ENCODE results near the gene ATP5F1D.

The ATP5F1D gene

DNA sequence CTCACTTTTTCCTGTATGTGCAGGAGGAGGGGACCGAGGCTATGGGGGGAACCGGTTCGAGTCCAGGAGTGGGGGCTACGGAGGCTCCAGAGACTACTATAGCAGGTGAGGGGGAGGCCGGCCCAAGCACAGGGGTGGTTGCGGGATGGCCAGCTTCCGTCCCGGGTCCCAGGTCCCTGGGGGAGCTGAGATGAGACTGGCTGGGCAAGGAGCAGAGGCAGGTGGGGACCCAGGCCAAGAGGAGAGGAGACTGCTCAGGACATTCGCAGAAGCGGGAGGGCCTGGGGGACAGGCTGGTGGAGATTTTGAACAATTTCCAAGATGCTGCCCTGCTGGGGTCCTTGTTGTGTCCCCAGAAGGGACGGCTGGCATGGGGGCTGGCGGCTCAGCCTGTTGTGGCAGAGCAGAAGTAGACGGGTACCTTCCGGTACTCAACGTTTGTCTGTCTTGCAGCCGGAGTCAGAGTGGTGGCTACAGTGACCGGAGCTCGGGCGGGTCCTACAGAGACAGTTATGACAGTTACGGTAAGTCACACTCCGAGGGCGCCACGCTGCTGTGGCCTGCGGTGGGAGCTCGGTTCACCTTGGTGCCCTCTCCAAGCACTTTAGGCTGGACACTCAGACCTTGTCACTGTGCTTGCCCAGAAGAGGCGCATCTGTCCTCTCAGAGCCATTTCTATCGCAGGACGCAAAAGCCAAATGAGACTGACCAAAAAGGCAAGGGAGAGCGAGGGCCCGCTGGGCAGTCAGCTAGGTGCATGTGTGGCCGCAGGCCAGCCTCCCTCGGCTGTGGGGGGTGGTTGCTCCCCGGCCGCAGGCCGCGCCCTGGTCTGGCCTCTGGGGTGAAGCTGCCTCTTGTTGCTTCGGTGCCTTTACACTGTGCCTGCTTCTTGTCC lies 30.2 kb downstream of the ATP5F1D start:
- no peak for DNase-seq

DNA sequence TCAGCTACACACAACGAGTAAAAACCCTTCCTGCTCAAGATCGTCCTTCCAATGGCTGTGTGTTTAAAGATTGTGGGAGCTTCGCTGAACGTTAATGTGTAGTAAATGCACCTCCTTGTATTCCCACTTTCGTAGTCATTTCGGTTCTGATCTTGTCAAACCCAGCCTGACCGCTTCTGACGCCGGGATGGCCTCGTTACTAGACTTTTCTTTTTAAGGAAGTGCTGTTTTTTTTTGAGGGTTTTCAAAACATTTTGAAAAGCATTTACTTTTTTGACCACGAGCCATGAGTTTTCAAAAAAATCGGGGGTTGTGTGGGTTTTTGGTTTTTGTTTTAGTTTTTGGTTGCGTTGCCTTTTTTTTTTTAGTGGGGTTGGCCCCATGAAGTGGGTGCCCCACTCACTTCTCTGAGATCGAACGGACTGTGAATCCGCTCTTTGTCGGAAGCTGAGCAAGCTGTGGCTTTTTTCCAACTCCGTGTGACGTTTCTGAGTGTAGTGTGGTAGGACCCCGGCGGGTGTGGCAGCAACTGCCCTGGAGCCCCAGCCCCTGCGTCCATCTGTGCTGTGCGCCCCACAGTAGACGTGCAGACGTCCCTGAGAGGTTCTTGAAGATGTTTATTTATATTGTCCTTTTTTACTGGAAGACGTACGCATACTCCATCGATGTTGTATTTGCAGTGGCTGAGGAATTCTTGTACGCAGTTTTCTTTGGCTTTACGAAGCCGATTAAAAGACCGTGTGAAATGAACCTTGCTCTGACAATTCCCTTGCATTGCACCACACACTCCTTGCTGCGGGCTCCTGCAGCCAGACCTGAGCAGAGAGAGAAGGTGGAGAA lies 31.1 kb downstream of the ATP5F1D start:
- no peak for DNase-seq

DNA sequence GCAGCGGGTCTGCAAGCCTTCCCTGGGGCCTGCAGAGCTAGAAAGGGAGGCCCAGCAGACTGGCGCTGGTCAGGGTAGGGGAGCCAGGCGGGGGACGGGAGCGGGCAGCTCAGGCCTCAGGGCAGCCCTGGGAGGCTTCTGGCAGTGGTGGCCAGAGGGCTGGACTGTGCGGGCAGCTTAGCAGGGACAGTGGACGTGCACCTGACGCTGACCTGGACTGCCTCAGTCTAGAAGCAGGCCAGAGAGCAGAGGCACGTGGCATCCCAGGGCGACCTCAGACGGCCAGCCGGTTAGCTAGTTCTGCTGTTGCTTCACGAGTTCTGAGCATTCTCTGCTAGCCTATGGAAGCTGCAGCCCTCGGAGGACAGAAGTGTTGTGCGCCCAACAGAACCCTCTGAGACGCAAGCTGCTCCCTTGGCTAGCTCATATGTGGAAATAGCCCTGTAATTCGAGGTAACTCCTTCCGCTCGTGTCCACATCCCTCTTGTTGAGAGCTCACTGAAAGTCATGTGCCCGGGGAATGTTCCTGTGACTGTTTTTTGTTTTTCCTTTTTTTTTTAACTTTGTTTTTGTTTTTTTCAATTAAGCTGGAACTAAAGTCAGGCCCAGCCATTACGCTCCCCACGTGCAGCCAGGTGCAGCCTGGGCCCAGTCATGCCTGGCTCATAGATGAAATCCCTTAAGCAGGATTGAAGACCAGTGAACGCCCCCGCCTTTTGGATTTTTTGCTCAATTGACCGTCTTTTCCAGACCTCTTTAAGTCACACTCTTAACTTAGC lies 31.9 kb downstream of the ATP5F1D start:
- no peak for DNase-seq

DNA sequence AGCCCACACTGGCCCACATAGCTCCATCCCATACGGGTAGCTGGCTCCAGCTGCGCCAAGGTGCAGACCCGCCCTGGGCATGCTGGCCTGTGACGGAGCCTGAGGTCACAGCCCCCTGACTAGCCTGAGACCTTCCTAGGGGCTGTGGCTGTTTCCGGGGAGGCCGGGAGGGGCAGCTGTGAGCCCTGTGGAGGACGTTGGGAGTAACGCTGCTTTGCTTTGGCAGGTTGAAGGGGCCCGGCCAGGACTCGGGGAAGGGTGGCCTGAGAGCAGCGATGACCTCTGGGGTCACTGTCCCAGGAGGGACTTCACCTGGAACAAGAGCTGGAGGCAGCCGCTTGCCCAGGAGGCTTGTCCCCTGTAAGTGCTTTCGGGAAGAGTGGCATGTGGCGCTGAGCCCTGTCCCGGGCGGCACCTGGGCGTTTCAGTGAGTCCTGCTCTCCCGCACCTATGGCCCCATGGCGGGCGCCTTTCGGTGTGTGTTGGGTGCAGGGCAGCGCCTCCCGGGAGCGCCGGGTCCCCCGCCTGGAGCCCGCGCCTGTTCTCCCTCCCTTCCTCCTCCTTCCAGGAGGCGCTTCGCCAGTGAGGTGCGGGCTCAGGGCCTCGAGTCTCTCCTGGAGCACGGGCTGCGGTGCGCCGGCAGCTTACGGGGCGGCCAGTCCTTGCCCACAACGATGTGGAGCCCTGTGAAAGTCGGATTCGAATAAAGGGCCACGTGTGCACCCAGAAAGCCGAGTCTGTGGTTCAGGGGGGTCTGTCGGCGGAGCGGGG lies 32.7 kb downstream of the ATP5F1D start:
- DNase-seq: no peak

DNA sequence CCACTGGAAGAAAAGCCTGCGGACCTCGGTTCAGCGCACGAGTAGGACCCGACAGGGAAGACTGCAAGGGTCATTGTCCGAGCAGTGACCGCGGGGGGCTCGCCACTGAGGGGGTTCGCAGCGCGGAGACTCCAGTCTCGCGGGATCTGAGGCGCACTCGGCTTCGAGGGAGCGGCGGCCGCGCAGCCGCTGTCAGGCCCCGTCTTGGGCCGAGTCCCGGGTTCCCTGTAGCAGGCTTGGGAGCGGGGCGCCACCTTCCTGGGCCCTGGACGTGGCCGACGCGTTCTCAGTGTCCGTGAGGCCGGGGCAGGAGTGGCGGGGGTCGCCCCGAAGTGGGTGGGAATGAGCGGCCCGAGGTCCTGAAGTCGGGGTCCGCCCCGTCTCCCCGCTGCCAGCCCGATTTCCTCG lies 33.3 kb downstream of the ATP5F1D start:
- no peak for DNase-seq

DNA sequence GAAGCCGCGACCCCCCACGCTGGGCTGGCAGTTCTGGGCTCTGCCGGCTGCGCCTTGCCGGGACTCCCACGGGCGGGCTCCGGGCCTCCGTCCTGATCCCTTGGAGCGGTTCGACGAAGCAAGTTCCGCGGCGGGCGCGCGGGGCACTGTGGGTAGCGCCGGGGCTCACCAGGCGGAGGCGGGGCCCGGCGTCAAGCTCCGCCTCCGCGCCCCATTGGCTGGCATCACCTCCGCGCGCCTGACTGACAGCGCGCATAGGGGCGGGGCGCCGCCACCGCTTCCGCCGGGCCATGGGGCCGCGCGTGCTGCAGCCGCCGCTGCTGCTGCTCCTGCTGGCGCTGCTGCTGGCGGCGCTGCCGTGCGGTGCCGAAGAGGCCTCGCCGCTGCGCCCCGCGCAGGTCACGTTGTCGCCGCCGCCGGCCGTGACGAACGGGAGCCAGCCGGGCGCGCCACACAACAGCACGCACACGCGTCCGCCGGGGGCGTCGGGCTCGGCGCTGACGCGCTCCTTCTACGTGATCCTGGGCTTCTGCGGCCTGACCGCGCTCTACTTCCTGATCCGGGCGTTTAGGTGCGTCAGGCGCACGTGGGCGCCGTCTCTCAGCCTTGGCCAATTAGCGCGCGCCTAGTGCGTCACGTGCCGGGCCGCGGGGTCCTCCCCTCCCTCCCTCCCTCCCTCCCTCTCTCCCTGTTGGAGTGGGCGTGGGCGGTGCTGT lies 33.9 kb downstream of the ATP5F1D start, which contains the start of gene FAM174C:
Gene FAM174C, plus strand, starts transcription at position 271 of the 716 bp plus-strand sequence. Its CDS starts 20 bp downstream, at position 291.
- peak; percentile 98 for DNase-seq

DNA sequence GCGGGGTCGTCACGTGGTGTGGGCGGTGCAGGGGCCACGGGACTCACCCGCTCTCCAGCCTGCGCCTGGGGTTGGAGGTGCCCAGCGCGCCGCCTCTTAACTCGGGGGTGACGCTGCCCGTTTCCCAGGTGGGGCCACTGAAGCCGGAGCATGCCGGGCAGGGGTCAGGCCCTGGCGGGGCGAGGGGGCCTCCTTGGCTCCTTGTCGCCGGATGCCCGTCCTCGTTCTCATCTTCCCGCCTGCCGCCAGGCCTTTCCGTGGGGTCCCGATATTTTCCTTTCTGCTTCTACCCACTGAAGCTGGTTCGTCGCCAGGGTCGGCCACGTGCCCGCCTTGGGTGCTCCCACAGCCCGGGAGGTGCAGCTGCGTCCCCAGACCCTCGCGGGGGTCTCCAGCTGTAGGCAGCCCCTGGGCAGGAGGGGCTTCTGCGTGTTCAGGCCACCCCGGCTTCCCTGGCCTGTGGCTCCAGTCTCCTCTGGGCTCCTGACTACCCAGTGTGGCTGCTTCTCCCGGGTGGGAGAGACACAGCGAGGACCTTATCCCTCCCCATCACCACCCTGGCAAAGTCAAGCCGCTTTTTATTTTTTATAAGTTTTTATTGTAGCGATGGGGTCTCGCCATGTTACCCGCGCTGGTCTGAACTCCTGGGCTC lies 34.6 kb downstream of the ATP5F1D start:
- no peak for DNase-seq

DNA sequence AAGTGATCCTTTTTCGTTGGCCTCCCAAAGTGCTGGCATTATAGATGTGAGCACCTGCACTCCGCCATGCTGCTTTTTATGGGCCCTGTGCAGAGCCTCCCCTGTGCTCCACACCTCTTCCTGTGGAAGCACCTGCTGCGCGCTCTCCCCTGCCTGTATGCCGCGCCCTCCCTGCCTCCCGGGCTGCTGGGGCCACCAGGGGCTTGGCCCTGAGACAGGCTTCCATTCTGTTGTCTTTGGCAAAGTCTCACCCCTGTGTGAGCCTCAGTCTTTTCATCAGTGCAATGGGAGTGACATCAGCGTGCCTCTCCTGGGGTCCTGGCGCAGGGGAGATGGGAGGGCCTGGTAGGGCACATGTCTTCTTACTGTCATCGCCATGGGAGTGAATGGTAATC lies 35.1 kb downstream of the ATP5F1D start:
- DNase-seq: peak; percentile 39

DNA sequence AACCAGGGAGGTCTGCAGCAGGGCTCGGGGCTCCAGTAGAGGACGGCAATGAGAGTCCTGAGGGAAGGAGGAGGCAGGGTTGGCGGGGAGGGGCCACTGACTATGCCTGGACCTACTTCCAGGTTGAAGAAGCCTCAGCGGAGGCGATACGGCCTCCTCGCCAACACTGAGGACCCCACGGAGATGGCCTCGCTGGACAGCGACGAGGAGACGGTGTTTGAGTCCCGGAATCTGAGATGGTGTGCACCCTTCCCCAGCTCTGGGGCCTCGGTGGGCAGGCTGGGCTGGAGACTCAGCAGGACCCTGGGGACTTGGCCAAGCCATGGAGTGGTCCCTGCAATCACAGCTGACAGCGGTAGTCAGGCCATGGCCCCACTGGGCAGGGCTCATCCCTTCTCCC lies 35.5 kb downstream of the ATP5F1D start:
- DNase-seq: no peak

DNA sequence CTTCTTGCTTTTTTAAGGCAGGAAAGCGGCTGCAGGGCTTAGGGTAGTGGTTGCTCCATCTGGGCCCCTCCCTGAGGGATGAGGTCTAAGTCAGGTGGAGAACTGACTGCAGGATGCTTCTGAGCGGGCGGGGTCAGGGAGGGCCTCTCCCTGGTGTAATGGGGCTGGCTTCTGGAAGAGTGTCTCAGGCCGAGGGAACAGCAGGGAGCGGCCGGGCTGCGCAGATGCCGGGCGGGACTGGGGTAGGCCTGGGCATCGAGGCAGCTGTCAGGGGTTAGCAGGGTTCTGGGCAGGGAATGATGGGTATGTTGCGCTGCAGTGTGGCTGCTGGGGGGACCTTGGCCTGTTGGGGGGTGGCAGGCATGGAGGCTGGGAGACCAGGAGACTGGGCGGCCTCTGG lies 36.5 kb downstream of the ATP5F1D start:
- no peak for DNase-seq

DNA sequence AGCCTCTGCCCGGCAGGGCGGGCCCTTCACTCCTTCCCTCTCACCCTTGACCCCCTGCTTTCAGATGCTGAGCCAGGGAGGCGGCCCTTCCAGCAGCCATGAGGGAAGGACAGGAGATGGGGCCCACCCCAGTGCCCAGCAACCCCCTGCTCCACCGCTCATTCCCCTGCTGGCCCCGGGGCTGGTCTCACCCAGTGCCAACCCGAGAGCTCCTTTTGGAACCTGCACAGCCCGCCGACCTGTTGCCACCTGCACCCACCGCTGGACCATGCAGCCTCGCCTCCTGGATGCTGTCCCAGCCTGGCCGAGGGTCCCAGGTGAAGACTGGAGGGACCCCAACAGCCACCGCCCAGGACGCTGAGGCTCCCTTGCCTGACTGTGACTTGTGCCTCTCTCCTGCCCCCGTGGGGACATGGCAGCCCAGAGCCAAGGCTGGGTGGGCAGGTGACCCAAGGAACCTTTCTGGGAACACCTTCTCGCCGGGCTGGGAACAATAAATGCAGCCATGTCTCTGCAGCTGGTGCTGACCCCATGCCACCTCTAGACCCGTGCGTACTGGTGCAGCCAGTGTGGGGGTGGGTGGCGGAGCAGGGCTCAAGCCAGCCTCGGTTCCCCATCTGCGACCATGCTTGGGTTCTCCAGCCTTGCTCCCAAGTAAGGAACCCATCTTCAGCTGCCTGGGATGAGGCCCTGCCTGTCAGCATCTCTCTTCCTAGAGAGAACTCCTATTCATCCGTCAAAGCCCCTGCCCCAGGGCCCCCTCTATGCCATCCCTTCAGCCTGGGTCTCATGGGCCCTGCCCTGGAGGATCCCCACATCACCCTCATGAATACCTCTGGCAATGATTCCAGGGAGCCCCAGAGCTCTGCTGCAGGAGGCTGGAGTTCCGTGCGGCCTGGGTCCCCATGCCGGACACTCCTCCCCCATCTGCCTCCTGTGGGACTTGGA lies 37.4 kb downstream of the ATP5F1D start:
- DNase-seq: no peak

DNA sequence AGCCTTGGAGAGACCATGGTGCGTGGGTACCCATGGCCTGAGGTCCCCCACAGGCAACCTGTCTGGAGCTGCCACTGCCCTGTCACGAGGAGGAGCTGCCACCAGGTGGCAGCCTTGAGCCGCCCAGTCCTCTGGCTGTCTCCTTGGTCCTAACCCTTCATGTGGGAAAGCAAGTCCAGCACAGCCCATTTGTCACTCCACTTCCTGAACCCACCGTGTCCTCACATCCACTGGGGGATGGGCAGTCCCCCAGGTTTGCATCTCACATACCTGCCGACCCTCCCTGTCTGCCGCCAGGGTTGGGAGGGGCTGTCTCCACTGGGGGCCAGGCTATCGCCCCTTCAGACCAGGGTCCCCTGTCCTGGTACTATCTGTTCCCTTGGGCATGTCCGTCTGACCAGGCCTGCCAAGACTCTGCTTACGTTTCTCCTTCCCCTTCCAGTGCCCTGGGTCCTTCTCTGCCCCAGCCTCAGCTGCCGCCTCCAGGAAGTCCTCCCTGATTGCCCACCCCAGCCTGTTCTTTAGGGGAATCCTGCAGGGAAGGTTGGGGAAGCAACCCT lies 38.3 kb downstream of the ATP5F1D start:
- DNase-seq: peak; percentile 68

DNA sequence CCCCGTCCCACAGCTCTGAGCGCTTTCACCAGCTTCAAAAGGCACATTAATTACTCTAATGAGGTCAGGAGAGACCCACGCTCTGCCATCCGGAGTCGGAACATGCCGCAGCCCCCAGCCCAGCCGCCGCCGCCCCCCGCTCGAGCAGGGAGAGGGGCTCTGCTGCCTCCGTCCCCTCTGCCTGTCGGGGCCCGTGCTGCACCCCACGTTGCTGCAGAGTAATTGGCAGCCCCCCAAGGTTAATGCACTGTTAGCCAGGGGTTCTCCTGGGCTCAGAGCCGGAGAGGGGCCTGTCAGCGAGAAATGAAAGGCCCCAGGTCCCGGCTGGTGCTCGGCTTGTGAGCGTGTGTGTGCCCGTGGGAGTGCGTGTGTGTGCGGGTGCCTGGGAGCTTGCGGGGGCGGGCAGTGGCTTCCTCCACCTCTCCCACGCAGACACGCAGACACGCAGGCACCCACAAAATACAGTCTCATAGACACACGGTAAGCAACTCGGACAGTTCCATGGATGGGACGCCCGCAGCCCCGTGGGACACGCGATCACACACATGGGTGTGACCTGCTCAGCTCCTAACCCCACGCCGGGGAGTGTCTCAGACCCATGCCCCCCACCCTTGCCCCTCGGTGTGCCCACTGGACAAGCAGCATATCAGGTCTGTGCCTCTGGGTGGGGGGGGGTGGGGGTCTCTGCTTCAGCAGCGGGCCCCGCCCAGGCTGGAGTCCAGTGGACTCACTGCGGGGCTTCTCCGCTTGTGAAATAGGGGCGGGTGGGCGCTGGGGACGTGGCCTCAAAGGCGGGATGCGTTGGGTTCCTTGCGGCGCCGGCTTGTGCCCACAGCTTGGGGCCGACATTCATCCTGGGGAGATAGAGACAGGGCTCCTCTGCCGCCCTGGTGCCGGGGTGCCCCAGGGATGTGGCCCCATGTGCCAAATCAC lies 39.4 kb downstream of the ATP5F1D start:
- no peak for DNase-seq

DNA sequence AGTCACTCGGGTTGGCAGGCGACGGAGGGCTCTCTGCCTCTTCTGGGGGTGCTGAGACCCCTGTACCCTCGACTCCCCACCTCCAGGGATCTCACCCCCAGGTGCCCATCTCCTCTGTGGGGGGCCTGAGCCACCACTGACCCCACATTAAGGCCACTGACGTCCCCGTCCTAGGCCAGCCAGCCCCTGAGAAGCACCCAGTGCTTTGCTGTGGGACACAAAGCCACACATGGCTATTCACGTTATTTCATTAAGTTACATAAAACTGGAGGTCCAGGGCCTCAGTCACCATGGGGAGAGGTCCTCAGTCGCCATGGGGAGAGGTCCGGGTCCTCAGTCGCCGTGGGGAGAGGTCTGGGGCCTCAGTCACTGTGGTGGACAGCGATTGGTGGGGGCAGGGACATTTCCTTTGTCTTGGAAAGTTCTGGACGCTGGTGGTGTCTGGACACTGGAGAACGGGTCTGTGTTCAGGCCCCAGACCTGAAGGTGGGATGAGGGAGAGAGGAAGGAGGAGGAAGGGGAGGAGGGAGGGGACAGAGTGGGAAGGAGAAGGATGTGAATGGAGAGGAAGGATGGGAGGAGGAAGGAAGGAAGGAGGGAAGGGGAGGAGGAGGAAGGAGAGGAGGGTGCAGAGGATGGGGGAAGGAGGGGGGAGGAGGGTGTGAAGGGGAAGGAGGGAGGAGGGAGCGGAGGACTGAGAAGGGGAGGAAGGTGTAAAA lies 40.2 kb downstream of the ATP5F1D start:
- no peak for DNase-seq

DNA sequence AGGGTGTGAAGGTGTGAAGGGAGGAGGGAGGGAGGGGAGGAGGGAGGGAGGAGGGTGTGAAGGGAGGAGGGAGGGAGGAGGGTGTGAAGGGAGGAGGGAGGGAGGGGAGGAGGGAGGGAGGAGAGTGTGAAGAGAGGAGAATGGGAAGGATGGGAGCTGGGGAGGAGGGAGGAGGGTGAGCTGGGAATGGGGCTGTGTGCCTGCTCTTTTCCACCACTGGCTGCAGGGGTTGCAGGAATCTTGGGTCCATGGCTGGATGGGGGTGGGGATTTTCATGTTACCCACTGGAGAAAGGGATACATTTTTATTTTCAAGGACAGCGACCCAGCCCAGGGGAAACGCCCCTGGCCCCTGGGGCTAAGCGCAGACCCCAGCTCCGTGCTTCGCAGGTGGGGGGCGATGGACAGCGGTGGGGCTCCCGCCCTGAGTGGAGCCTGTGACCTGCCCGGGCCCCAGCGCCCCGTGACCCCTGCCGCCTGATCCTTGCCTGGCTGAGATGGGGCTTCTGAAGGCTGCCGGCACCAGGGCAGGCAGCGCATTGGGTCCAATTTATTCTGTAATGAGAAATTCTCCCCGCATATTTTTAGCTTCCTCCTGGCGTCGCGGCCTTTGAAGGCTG lies 41.1 kb downstream of the ATP5F1D start:
- DNase-seq: no peak

DNA sequence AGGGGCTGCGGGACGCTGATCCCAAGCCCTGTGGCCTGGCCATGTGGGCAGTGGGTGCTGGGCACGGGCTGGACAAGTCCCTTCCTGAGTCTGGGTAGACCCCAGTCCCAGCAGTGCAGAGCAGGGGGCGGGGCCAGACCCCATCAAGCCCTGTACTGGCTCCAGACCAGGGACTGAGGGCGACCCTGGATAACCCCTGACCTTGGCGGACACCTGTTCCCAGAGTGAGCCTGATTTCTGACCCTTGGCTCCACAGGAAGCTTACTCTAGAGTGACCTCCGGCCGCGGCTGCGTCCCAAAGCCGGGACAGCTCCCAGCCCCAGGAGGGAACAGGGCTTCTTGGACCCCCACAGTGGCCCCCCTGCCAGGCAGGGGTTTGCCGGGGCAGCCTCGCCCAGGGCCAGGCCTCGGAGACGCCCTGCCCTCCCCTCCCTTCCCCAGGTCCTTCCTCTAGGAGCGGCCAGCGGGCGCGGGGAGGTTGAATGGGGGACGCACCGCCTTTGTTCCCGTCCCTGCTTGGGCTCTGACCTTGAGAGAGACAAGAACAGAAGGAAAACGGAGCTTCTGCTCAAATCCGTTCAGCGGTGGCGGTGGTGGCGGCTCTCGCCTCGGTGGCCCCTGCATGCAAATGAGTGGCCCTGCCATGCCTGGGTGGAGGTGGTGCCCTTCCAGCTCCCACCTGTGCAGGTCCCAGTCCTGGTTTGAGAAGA lies 41.8 kb downstream of the ATP5F1D start:
- DNase-seq: no peak

DNA sequence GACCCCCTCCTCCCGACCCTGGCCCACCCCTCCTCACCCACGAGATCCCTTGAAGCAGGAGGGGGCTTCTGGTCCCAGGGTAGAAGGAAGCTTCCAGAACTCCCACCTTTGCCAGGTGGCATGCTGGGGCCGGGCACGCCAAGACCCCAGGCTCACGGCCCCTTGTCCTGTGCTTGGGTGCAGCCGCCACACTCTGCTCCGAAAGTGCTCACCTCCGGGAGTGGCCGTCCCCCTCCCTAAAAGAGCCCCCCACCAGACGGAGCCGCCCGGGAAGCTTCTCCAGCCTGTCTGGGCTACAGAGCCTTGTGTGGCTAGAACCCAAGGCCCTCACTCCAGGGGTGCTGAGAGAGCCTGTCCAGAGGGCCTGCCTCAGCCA lies 42.4 kb downstream of the ATP5F1D start:
- DNase-seq: no peak

Measured in COR-L47 (cell line).